Endodermal cell (in vitro differentiated cells): Measurements from ENCODE around the gene SENP7. TPM values are rescaled to one million over a fixed set of nuclear protein-coding genes. Genes with fewer than 3 reads are reported as not detected.

Experiments
- DNase-seq: peaks from one replicate; pipeline ENCODE4 v3.0.0-alpha.2; 2017
- H3K27ac ChIP-seq: 2 replicates; pipeline ENCODE4 v1.5.1; 2013; ENCODE audit warnings: mild to moderate bottlenecking, low read depth, low read length, moderate library complexity
- H3K27me3 ChIP-seq: 2 replicates; pipeline ENCODE4 v1.6.1; 2013; ENCODE audit warnings: mild to moderate bottlenecking, low read length, moderate library complexity; ENCODE audit not compliant: insufficient read depth, control insufficient read depth, poor library complexity, severe bottlenecking
- H3K36me3 ChIP-seq: 2 replicates; pipeline ENCODE4 v1.7.0; 2013; ENCODE audit warnings: mild to moderate bottlenecking, low read length, moderate library complexity; ENCODE audit not compliant: control insufficient read depth, insufficient read depth
- H3K4me1 ChIP-seq: one replicate; pipeline ENCODE4 v1.7.0; 2013; ENCODE audit warnings: low read length; ENCODE audit not compliant: control insufficient read depth, insufficient read depth
- H3K4me3 ChIP-seq: 2 replicates; pipeline ENCODE4 v1.5.1; 2013; ENCODE audit warnings: mild to moderate bottlenecking, low read length, moderate library complexity
- H3K9ac ChIP-seq: 2 replicates; pipeline ENCODE4 v1.6.1; 2013; ENCODE audit warnings: mild to moderate bottlenecking, low read length, moderate library complexity; ENCODE audit not compliant: poor library complexity, severe bottlenecking; ENCODE audit errors: extremely low read depth
- H3K9me3 ChIP-seq: 2 replicates; pipeline ENCODE4 v1.6.1; 2013; ENCODE audit warnings: mild to moderate bottlenecking, low read length, moderate library complexity; ENCODE audit not compliant: control insufficient read depth
- H3K27ac Mint-ChIP-seq: 2 replicates; pipeline ENCODE4 v1.8.0; 2020; ENCODE audit warnings: mixed read lengths
- H3K27me3 Mint-ChIP-seq: 2 replicates; pipeline ENCODE4 v1.8.0; 2021; ENCODE audit warnings: mild to moderate bottlenecking, mixed read lengths; ENCODE audit not compliant: insufficient read depth
- H3K36me3 Mint-ChIP-seq: 2 replicates; pipeline ENCODE4 v1.8.0; 2020; ENCODE audit warnings: low read depth, mixed read lengths
- H3K4me1 Mint-ChIP-seq: 2 replicates; pipeline ENCODE4 v1.8.0; 2020; ENCODE audit warnings: mixed read lengths
- H3K4me3 Mint-ChIP-seq: 2 replicates; pipeline ENCODE4 v1.8.0; 2020; ENCODE audit warnings: mild to moderate bottlenecking, moderate library complexity, mixed read lengths
- H3K9me3 Mint-ChIP-seq: 2 replicates; pipeline ENCODE4 v1.8.0; 2020; ENCODE audit warnings: mild to moderate bottlenecking, mixed read lengths
- WGBS, 2 experiments: methylation state at CpG; one replicate each; pipeline versions ENCODE4 v1.1.5 to v1.1.7; 2013; ENCODE audit warnings: missing lambda C conversion rate in 2 of 2, mixed read lengths in 1 of 2; ENCODE audit not compliant: insufficient coverage in 1 of 2, insufficient read length in 1 of 2; 5-methylcytosine and 5-hydroxymethylcytosine counted together
- total RNA-seq, 2 donors: library from RNA; stranded (reverse); fragmentation: NEBNext Ultra II Directional in 1 of 2; extraction: Animal tissue kit (Norgen Biotek cat#: 25700) in 1 of 2; gene quantifications; 2 replicates in 1 of 2; 3 replicates in 1 of 2; pipeline ENCODE4 v1.2.1, GENCODE V29; 2021
- TF ChIP-seq, protein P1 (sequence below): fragments of 200-600 bp; sonication (generic); conservative IDR thresholded peaks from 2 replicates; pipeline ENCODE4 v1.5.0; 2021; ENCODE audit warnings: antibody characterized with exemption, mild to moderate bottlenecking

The SENP7 gene
- total RNA-seq, 2 donors from 2014 or later: 19.3 to 22.1 TPM

GRCh38 chr3:101387351-101387750 is 125.7 kb downstream of the SENP7 start:
- TF ChIP-seq, protein P1, sequence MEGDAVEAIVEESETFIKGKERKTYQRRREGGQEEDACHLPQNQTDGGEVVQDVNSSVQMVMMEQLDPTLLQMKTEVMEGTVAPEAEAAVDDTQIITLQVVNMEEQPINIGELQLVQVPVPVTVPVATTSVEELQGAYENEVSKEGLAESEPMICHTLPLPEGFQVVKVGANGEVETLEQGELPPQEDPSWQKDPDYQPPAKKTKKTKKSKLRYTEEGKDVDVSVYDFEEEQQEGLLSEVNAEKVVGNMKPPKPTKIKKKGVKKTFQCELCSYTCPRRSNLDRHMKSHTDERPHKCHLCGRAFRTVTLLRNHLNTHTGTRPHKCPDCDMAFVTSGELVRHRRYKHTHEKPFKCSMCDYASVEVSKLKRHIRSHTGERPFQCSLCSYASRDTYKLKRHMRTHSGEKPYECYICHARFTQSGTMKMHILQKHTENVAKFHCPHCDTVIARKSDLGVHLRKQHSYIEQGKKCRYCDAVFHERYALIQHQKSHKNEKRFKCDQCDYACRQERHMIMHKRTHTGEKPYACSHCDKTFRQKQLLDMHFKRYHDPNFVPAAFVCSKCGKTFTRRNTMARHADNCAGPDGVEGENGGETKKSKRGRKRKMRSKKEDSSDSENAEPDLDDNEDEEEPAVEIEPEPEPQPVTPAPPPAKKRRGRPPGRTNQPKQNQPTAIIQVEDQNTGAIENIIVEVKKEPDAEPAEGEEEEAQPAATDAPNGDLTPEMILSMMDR: no peak
- 93 to 100% methylated on average over 3 to 5 of the region's 5 CpGs for WGBS, 2 experiments
- H3K36me3 Mint-ChIP-seq: peaks cover 3% of the 10 kb centered on the region
- H3K27me3 ChIP-seq: no peaks in the 10 kb centered on the region
- no peaks in the 10 kb centered on the region for H3K4me1 ChIP-seq
- peaks cover under 1% of the 10 kb centered on the region for H3K9me3 Mint-ChIP-seq
- H3K27ac ChIP-seq: no peak overlapping the region
- no peaks in the 10 kb centered on the region for H3K4me1 Mint-ChIP-seq
- H3K9me3 ChIP-seq: peaks cover 8% of the 10 kb centered on the region
- no peak overlapping the region for H3K4me3 Mint-ChIP-seq
- no peak overlapping the region for H3K9ac ChIP-seq
- H3K27me3 Mint-ChIP-seq: no peaks in the 10 kb centered on the region
- H3K36me3 ChIP-seq: peaks cover 6% of the 10 kb centered on the region
- no peak overlapping the region for H3K4me3 ChIP-seq
- no peak for DNase-seq
- H3K27ac Mint-ChIP-seq: peak overlapping the region; percentile 25

DNA sequence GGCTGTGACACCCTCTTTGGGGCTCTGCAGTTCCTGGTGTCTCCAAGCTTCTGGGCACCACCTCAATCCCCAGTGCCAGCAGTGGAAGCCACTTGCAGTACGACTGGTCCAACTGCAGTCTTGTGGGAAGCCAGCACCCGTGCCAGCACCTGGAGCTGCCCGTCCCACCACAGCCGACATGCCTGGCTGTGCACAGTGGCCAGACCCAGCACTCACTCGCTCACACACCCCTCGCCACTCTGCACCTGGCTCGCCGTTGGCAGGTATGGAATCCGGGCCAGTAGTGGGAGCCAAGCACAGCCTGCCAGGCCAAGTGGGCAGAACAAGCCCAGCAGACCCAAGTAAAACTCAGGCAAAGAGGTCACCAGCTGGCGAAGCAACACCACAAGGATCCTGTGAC is 128.6 kb downstream of the SENP7 start:
- Histone ChIP-seq H3K27me3 (no peaks in the 10 kb centered on the region), H3K27ac (no peak overlapping the region), H3K4me1 (no peaks in the 10 kb centered on the region), H3K4me3 (no peak overlapping the region), H3K9ac (no peak overlapping the region), H3K9me3 (peaks cover 10% of the 10 kb centered on the region), H3K36me3 (peaks cover 5% of the 10 kb centered on the region)
- no peaks in the 10 kb centered on the region for H3K27me3 Mint-ChIP-seq
- no peaks in the 10 kb centered on the region for H3K4me1 Mint-ChIP-seq
- no peaks in the 10 kb centered on the region for H3K9me3 Mint-ChIP-seq
- no peak for DNase-seq
- no peak overlapping the region for H3K4me3 Mint-ChIP-seq
- TF ChIP-seq, protein P1: no peak
- no peak overlapping the region for H3K27ac Mint-ChIP-seq
- WGBS, 2 experiments: 94 to 97% methylated on average over 6 to 10 of the region's 10 CpGs
- H3K36me3 Mint-ChIP-seq: peaks cover under 1% of the 10 kb centered on the region

DNA sequence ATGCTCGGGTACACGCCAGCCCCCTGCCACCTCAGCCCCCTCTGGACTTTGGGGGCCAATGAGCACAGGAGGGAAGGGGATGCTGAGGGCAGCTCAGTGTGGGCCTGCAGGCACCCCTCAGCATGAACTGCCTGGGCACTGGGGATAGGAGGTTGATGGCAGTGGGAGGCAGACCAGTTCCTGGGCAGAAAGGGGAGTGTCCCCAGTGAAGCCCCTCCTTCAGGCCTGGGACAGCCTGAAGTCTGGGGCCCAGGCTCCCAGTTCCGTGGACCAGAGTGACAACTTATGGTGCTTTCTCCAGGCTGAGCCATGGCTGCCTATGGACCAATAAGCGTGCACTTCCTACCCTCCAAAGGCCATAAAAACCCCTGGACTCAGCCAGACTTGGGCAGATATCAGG is 129.4 kb downstream of the SENP7 start:
- DNase-seq: peak; percentile 52
- Histone ChIP-seq H3K27me3 (no peaks in the 10 kb centered on the region), H3K27ac (no peak overlapping the region), H3K4me1 (no peaks in the 10 kb centered on the region), H3K36me3 (peaks cover 10% of the 10 kb centered on the region), H3K4me3 (no peak overlapping the region), H3K9ac (no peak overlapping the region), H3K9me3 (peaks cover 13% of the 10 kb centered on the region)
- no peak overlapping the region for H3K27ac Mint-ChIP-seq
- TF ChIP-seq, protein P1: no peak
- H3K9me3 Mint-ChIP-seq: no peaks in the 10 kb centered on the region
- H3K4me1 Mint-ChIP-seq: no peaks in the 10 kb centered on the region
- H3K27me3 Mint-ChIP-seq: no peaks in the 10 kb centered on the region
- H3K36me3 Mint-ChIP-seq: no peaks in the 10 kb centered on the region
- H3K4me3 Mint-ChIP-seq: no peak overlapping the region
- 89% methylated on average over 4 of the region's 4 CpGs; no CpG with 5 or more reads in 1 of the 2 experiments for WGBS, 2 experiments
